Measurements from ENCODE around the gene PDZK1.
"Not testable (repeated sequence)": the region's sequence is repeated elsewhere in the genome, so short reads cannot be mapped to it uniquely, and the experiment has no call there.

The PDZK1 gene

GRCh38 chr1:145707183-145707867, at the start of gene PDZK1:
PDZK1 (minus strand) TSS chr1:145707368; CDS start chr1:145688021, 19,347 bp downstream.
- no peak for DNase-seq
- no peak for TF ChIP-seq GATA1 (IDR thresholded peaks at IDR 0.05; ENCODE audit: low read depth, low read length)
- TF ChIP-seq POLR2A (IDR thresholded peaks at IDR 0.05; ENCODE audit: low read length), result no peak

- no peak for DNase-seq
- no peak for TF ChIP-seq GATA1 (IDR thresholded peaks at IDR 0.05; ENCODE audit: low read depth, low read length)
- no peak for TF ChIP-seq POLR2A (IDR thresholded peaks at IDR 0.05; ENCODE audit: low read length)
These were observed 44.4 kb upstream of the PDZK1 start for GRCh38 chr1:145751491-145752037.

- DNase-seq, result no peak
- TF ChIP-seq POLR2A (IDR thresholded peaks at IDR 0.05; ENCODE audit: low read length), result no peak
- TF ChIP-seq GATA1 (IDR thresholded peaks at IDR 0.05; ENCODE audit: low read depth, low read length), result no peak
These were observed 43.3 kb upstream of the PDZK1 start for GRCh38 chr1:145750426-145750825.

GRCh38 chr1:145747398-145748247, 40.5 kb upstream of the PDZK1 start:
- no peak for DNase-seq
- TF ChIP-seq GATA1 (IDR thresholded peaks at IDR 0.05; ENCODE audit: low read depth, low read length) (no peak), POLR2A (IDR thresholded peaks at IDR 0.05; ENCODE audit: low read length) (no peak)

- TF ChIP-seq GATA1 (IDR thresholded peaks at IDR 0.05; ENCODE audit: low read depth, low read length) (no peak), POLR2A (IDR thresholded peaks at IDR 0.05; ENCODE audit: low read length) (no peak)
- DNase-seq, result no peak
These were observed 33.1 kb upstream of the PDZK1 start for GRCh38 chr1:145740269-145740668.

GRCh38 chr1:145736191-145736590, 29.0 kb upstream of the PDZK1 start:
- no peak for DNase-seq
- TF ChIP-seq POLR2A (IDR thresholded peaks at IDR 0.05; ENCODE audit: low read length) (no peak), GATA1 (IDR thresholded peaks at IDR 0.05; ENCODE audit: low read depth, low read length) (no peak)

DNA sequence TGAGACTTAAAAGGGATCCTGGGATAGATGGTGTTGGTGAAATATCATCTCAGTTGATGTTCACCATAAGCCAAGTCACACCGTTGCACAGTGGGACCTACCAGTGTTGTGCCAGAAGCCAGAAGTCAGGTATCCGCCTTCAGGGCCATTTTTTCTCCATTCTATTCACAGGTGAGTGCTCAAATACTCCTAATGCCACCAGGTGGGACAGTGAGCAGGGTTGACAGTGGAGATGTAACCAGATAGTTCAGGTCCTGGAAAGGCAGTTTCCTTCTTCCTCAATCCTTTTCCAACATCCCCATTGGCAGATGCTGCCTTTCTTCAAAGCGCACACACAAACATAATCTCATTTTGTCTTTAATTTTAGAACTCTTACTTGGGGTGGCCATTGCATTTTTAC, 23.7 kb upstream of the PDZK1 start:
- no peak for TF ChIP-seq GATA1 (IDR thresholded peaks at IDR 0.05; ENCODE audit: low read depth, low read length)
- TF ChIP-seq POLR2A (IDR thresholded peaks at IDR 0.05; ENCODE audit: low read length), result no peak
- no peak for DNase-seq

DNA sequence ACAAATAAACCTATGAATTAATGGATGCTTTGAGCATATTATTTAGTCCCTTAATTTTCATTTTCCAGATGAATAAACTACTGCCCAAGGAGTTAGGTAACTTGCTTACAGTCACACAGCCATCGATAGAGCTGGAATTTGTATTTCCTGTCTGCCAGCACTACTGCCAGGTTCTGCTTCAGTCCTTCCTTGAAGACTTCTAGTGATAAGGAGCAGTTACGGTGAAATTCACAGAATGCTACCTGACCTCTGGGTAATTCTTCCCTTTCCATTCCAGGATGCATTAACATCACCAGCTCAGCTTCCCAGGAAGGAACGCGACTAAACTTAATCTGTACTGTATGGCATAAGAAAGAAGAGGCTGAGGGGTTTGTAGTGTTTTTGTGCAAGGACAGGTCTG, 23.3 kb upstream of the PDZK1 start:
- no peak for TF ChIP-seq GATA1 (IDR thresholded peaks at IDR 0.05; ENCODE audit: low read depth, low read length)
- no peak for TF ChIP-seq POLR2A (IDR thresholded peaks at IDR 0.05; ENCODE audit: low read length)
- DNase-seq, result no peak

DNA sequence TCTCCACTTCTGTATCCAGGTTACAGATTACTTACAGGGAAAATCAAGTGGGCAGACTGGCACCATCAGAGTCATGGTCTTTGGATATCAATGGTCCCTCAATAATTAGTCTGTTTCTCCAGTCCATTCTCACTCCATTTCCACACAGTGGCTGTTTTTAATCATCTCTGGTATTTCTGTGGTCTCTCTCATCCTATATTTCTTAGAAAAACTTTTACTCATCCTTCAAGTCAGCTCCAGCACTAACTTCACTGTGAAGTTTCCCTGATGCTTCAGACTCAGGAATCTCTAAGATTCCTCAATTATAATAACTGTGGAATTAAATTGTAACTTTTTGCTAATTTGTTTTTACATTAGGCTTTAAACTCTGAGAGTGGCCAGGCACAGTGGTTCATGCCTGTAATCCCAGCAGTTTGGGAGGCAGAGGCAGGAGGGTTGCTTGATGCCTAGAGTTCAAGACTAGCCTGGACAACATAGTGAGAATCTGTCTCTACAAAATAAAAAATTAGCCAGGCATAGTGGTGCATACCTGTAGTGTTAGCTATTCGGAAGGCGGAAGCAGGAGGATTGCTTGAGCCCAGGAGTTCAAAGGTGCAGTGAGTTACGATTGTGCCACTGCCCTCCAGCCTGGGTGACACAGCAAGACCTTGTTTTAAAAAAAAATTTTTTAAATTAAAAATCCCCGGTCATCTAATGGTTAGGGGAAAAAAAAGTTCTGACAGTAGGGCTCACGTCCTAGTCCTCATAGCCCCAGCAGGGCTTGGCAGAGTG, 22.7 kb upstream of the PDZK1 start:
- no peak for DNase-seq
- TF ChIP-seq POLR2A (IDR thresholded peaks at IDR 0.05; ENCODE audit: low read length), result no peak
- no peak for TF ChIP-seq GATA1 (IDR thresholded peaks at IDR 0.05; ENCODE audit: low read depth, low read length)

DNA sequence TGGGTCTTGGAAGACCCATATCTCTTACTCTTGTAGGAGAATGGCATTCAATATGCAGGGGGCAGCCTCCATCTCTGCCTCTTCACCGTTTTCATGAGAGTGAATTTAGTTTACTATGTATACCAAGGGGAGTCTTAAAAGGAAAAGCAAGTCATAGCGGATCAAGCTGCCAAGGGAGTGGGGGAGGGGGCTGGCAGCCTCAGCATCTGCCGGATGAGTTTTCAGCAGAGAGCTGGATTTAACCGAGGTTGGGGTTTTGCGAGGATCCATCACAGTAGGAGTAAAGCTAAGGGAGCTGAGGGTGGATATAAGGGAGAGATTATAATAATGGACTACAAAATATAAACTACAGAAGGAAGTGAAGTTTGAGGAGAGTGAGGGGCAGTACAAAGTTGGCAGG, 22.0 kb upstream of the PDZK1 start:
- DNase-seq, result no peak
- TF ChIP-seq POLR2A (IDR thresholded peaks at IDR 0.05; ENCODE audit: low read length), result no peak
- TF ChIP-seq GATA1 (IDR thresholded peaks at IDR 0.05; ENCODE audit: low read depth, low read length), result no peak

DNA sequence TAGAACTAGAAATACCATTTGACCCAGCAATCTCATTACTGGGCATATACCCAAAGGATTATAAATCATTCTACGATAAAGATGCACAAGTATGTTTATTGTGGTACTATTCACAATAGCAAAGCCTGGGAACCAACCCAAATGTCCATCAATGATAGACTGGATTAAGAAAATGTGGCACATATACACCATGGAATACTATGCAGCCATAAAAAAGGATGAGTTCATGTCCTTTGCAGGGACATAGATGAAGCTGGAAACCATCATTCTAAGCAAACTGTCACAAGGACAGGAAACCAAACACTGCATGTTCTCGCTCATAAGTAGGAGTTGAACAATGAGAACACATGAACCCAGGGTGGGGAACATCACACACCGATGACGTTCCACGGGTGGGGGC, 19.0 kb upstream of the PDZK1 start:
- DNase-seq, result not testable (repeated sequence)

GRCh38 chr1:145720878-145721671, 13.9 kb upstream of the PDZK1 start:
- DNase-seq, result peak; percentile 65 to 81
- TF ChIP-seq GATA1 (IDR thresholded peaks at IDR 0.05; ENCODE audit: low read depth, low read length), result no peak
- TF ChIP-seq POLR2A (IDR thresholded peaks at IDR 0.05; ENCODE audit: low read length), result no peak

DNA sequence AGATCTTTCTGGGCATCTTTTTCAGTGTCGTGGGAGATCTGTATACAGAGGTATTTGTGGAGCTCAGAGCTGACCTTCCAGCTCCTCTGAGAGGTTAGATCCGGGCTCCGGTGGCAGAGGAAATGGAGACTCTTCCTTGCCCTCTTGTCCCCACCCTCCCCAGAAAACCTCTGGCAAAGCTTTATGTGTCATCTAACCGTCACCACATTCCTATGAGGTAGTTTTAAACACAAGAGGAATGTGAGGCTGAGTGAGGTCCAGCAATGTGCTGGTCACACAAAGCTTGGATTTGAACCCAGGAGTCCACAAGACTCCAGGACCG, 13.3 kb upstream of the PDZK1 start:
- no peak for DNase-seq
- TF ChIP-seq GATA1 (IDR thresholded peaks at IDR 0.05; ENCODE audit: low read depth, low read length) (no peak), POLR2A (IDR thresholded peaks at IDR 0.05; ENCODE audit: low read length) (no peak)
